Endothelial cell of umbilical vein (primary cell): ENCODE data around the gene SAPCD2. TPM values are rescaled to one million over a fixed set of nuclear protein-coding genes. Genes with fewer than 3 reads are reported as not detected.

Experiments
- BruUV-seq: library from RNA; stranded (reverse); fragments of 400-500 nt; replicated peaks from 2 replicates; lab custom pipeline; 2021; lab: Mats Ljungman, UMichigan
- CTCF ChIA-PET: fragments of 300-600, 350-600 bp; sonication (Branson Sonifier 250); formaldehyde crosslinking; loops from one replicate; lab custom pipeline; 2021; ENCODE audit warnings: antibody characterized with exemption, inconsistent platforms; lab: Charles Lee
- POLR2A ChIA-PET: fragments of 300-600, 350-600 bp; sonication (Branson Sonifier 250); formaldehyde crosslinking; loops from one replicate; lab custom pipeline; 2021; ENCODE audit warnings: antibody characterized with exemption, inconsistent platforms; lab: Charles Lee
- DNase-seq: peaks from one replicate; pipeline ENCODE4 v3.0.0-alpha.2; 2011; ENCODE audit warnings: low read depth, low spot score
- FAIRE-seq: peaks from 2 replicates; lab custom pipeline; 2011; peaks lifted over from hg19 to GRCh38; lab: Jason Lieb, UNC
- H2AFZ ChIP-seq: 2 replicates; pipeline ENCODE4 v1.6.0; 2012; ENCODE audit warnings: low read depth, low read length, control low read depth, inconsistent platforms
- H3K27ac ChIP-seq: 2 replicates; pipeline ENCODE4 v1.5.1; 2011; ENCODE audit warnings: low read depth, mild to moderate bottlenecking, control low read depth, low read length, moderate library complexity; ENCODE audit not compliant: insufficient read depth
- H3K27me3 ChIP-seq, 2 experiments: 2 replicates each; pipeline versions ENCODE4 v1.6.0 to v1.6.1; 2011; ENCODE audit warnings: low read length in 2 of 2, mixed read lengths in 1 of 2; ENCODE audit not compliant: control insufficient read depth in 2 of 2, insufficient read depth in 2 of 2
- H3K36me3 ChIP-seq, 2 experiments: 2 replicates in 1 of 2; 3 replicates in 1 of 2; pipeline ENCODE4 v1.5.1; 2011; ENCODE audit warnings: low read length in 2 of 2, mild to moderate bottlenecking in 1 of 2, moderate library complexity in 1 of 2; ENCODE audit not compliant: control insufficient read depth in 2 of 2, insufficient read depth in 2 of 2; ENCODE audit errors: extremely low read depth in 1 of 2
- H3K4me1 ChIP-seq: 3 replicates; pipeline ENCODE4 v1.5.1; 2011; ENCODE audit warnings: mild to moderate bottlenecking, low read length; ENCODE audit not compliant: control insufficient read depth, insufficient read depth; ENCODE audit errors: extremely low read depth
- H3K4me2 ChIP-seq: 2 replicates; pipeline ENCODE4 v1.6.1; 2011; ENCODE audit warnings: low read length, control low read depth, mixed read lengths; ENCODE audit not compliant: insufficient read depth
- H3K4me3 ChIP-seq, 3 experiments: fragments of 200-600 bp in 1 of 3; sonication (generic), shearing (Covaris generic) in 1 of 3; replicated peaks in 1 of 3; 2 replicates each; pipeline ENCODE4 v1.5.1; 2011 to 2016; ENCODE audit warnings: control low read depth in 3 of 3, low read length in 3 of 3, mild to moderate bottlenecking in 2 of 3, inconsistent platforms in 1 of 3, low read depth in 1 of 3, moderate library complexity in 1 of 3; ENCODE audit not compliant: insufficient read depth in 1 of 3
- H3K79me2 ChIP-seq: 2 replicates; pipeline ENCODE4 v1.6.0; 2012; ENCODE audit warnings: low read length, inconsistent platforms; ENCODE audit not compliant: control insufficient read depth, insufficient read depth
- H3K9ac ChIP-seq: replicated peaks from 2 replicates; pipeline ENCODE3; 2011; ENCODE audit warnings: low read length, control low read depth; ENCODE audit not compliant: insufficient read depth; ENCODE audit errors: extremely low read depth
- H3K9me1 ChIP-seq: replicated peaks from 3 replicates; pipeline ENCODE4 v1.6.0; 2011; ENCODE audit warnings: mild to moderate bottlenecking, low read length; ENCODE audit not compliant: control insufficient read depth, insufficient read depth; ENCODE audit errors: extremely low read depth
- H3K9me3 ChIP-seq: replicated peaks from 2 replicates; pipeline ENCODE4 v1.5.1; 2012; ENCODE audit warnings: low read length, inconsistent platforms; ENCODE audit not compliant: control insufficient read depth, insufficient read depth
- H4K20me1 ChIP-seq: replicated peaks from 2 replicates; pipeline ENCODE3; 2011; ENCODE audit warnings: mild to moderate bottlenecking, low read length; ENCODE audit not compliant: control insufficient read depth, insufficient read depth; ENCODE audit errors: extremely low read depth
- CTCF ChIP-seq, 2 donors: IDR thresholded peaks; 1 replicate in 1 of 2; 2 replicates in 1 of 2; pipeline ENCODE4 v1.5.1; 2011; ENCODE audit warnings: low read length in 2 of 2, mild to moderate bottlenecking in 2 of 2, moderate library complexity in 2 of 2, control low read depth in 1 of 2, inconsistent platforms in 1 of 2, low read depth in 1 of 2; ENCODE audit not compliant: insufficient read depth in 1 of 2; ENCODE audit errors: extremely low read depth in 1 of 2
- EZH2 ChIP-seq: IDR thresholded peaks from 2 replicates; pipeline ENCODE4 v1.6.1; 2012; ENCODE audit warnings: borderline replicate concordance, low read depth, mild to moderate bottlenecking, moderate library complexity, low read length, inconsistent platforms; ENCODE audit not compliant: severe bottlenecking
- FOS ChIP-seq: IDR thresholded peaks from 2 replicates; pipeline ENCODE4 v1.6.1; 2011; ENCODE audit warnings: mild to moderate bottlenecking, low read length, moderate library complexity, borderline replicate concordance; ENCODE audit not compliant: insufficient read depth
- GATA2 ChIP-seq: IDR thresholded peaks from 2 replicates; pipeline ENCODE4 v1.7.0; 2011; ENCODE audit warnings: low read depth, mild to moderate bottlenecking, moderate library complexity, mixed read lengths, low read length; ENCODE audit not compliant: insufficient read length, insufficient read depth
- JUN ChIP-seq: IDR thresholded peaks from 2 replicates; pipeline ENCODE4 v1.6.1; 2011; ENCODE audit warnings: borderline replicate concordance, low read depth; ENCODE audit not compliant: insufficient read length, insufficient read depth
- MYC ChIP-seq: IDR thresholded peaks from one replicate; pipeline ENCODE4 v1.6.1; 2011; ENCODE audit warnings: mild to moderate bottlenecking, low read depth, low read length
- POLR2A ChIP-seq: IDR thresholded peaks from 2 replicates; pipeline ENCODE4 v1.6.1; 2012; ENCODE audit warnings: low read depth, mild to moderate bottlenecking, control low read depth, low read length
- dilution Hi-C: fragments of 300-500 bp; cut with MboI; formaldehyde crosslinking; loops from one replicate; pipeline ENCODE4 v1.15.0; 2019; ENCODE audit warnings: low sequenced_read_pairs; ENCODE audit not compliant: extremely low pct_ligation_motif_present
- intact Hi-C: fragments of 100-400 bp; cut with micrococcal nuclease; formaldehyde crosslinking; loops from one replicate; pipeline ENCODE4 v1.10.0; 2022
- polyA plus RNA-seq, 4 experiments: library from polyadenylated mRNA; depleted of rRNA in 3 of 4; stranded (reverse) in 3 of 4; unstranded in 1 of 4; fragments of >200 nt; gene quantifications; 2 replicates each; pipeline versions ENCODE4 v1.2.1 to v1.2.3, GENCODE V29; 2011 to 2012; ENCODE audit warnings: missing spikeins in 1 of 4
- total RNA-seq: library from RNA; stranded (reverse); gene quantifications from 2 replicates; pipeline ENCODE4 v1.2.3, GENCODE V29; 2021

The SAPCD2 gene
- total and polyA plus RNA-seq, 2 donors (not counting 3 experiments of a cell fraction or from before 2014, with no cell fraction given): 11.5 to 27.8 TPM

GRCh38 chr9:137112564-137113384 is 42.4 kb upstream of the SAPCD2 start:
- H3K4me1 ChIP-seq: peaks cover 4% of the 10 kb centered on the region
- dilution Hi-C loops (no loop called here), intact Hi-C loops (no loop called here)
- H3K4me3 ChIP-seq: no peak overlapping the region
- no TSS peak for BruUV-seq
- POLR2A ChIA-PET: interaction anchor here (0.6 kb wide), 1 partner anchor 91 kb away, joined by 7 read pairs; no protein-coding TSS in a partner anchor
- H4K20me1 ChIP-seq: no peaks in the 10 kb centered on the region
- TF ChIP-seq POLR2A (no peak), GATA2 (no peak), EZH2 (no peak), CTCF (IDR thresholded peaks at IDR 0.05; ENCODE audit: extremely low read depth in 1 of 2, insufficient read depth in 1 of 2, low read depth in 1 of 2, low read length in 2 of 2) (no peak), FOS (no peak), MYC (no peak), JUN (no peak)
- H3K36me3 ChIP-seq: peaks cover 0 to 25% of the 10 kb centered on the region in 2 experiments
- CTCF ChIA-PET: interaction anchor here (1.1 to 1.7 kb wide), 2 partner anchors 115 to 124 kb away, joined by 3 to 7 read pairs; partner anchors contain the start of gene RNF224
- H3K9me1 ChIP-seq: no peaks in the 10 kb centered on the region
- DNase-seq (no peak), FAIRE-seq (no peak)
- H3K27ac ChIP-seq: no peak overlapping the region
- H3K9ac ChIP-seq: no peak overlapping the region
- no peaks in the 10 kb centered on the region for H3K9me3 ChIP-seq
- no peaks in the 10 kb centered on the region for H3K79me2 ChIP-seq
- no peak overlapping the region for H2AFZ ChIP-seq
- no peak overlapping the region for H3K4me2 ChIP-seq
- no peaks in the 10 kb centered on the region for H3K27me3 ChIP-seq
